WTC11 (cell line): ENCODE results near the gene LSM12.

Source experiments
- CTCF ChIP-seq: fragments of 200-600 bp; IDR thresholded peaks from 2 replicates; pipeline ENCODE4 v1.8.0; 2022; ENCODE audit warnings: antibody characterized with exemption
- FOXJ3 ChIP-seq: sonication (generic); formaldehyde crosslinking; IDR thresholded peaks from 2 replicates; pipeline ENCODE4 v1.9.0; 2021; ENCODE audit warnings: missing genetic modification reagents, mild to moderate bottlenecking, borderline replicate concordance
- MYBL2 ChIP-seq: sonication (generic); formaldehyde crosslinking; IDR thresholded peaks from 2 replicates; pipeline ENCODE4 v1.8.1; 2023; ENCODE audit warnings: mild to moderate bottlenecking, moderate library complexity, missing genetic modification reagents
- NFATC4 ChIP-seq: fragments of 250-450 bp; sonication (Bioruptor Pico); IDR thresholded peaks from 2 replicates; pipeline ENCODE4 v1.9.0; 2021; ENCODE audit warnings: mild to moderate bottlenecking
- NR2C2 ChIP-seq: sonication (generic); formaldehyde crosslinking; IDR thresholded peaks from 2 replicates; pipeline ENCODE4 v1.8.0; 2022; ENCODE audit warnings: mild to moderate bottlenecking, missing genetic modification reagents
- USF2 ChIP-seq: sonication (generic); formaldehyde crosslinking; IDR thresholded peaks from 2 replicates; pipeline ENCODE4 v1.8.1; 2023; ENCODE audit warnings: mild to moderate bottlenecking, missing genetic modification reagents, moderate library complexity
- ZBTB21 ChIP-seq: sonication (generic); formaldehyde crosslinking; IDR thresholded peaks from 2 replicates; pipeline ENCODE4 v1.8.1; 2023; ENCODE audit warnings: mild to moderate bottlenecking, missing genetic modification reagents, borderline replicate concordance
- TF ChIP-seq, protein P1 (sequence below): sonication (generic); formaldehyde crosslinking; IDR thresholded peaks from 2 replicates; pipeline ENCODE4 v1.8.0; 2023; ENCODE audit warnings: mild to moderate bottlenecking, missing genetic modification reagents
- TF ChIP-seq, protein P2 (sequence below): sonication (generic); formaldehyde crosslinking; IDR thresholded peaks from 2 replicates; pipeline ENCODE4 v1.8.0; 2022; ENCODE audit warnings: mild to moderate bottlenecking, missing genetic modification reagents
- TF ChIP-seq, protein P3 (sequence below): sonication (generic); formaldehyde crosslinking; IDR thresholded peaks from 2 replicates; pipeline ENCODE4 v1.8.0; 2022; ENCODE audit warnings: mild to moderate bottlenecking, missing genetic modification reagents

DNA sequence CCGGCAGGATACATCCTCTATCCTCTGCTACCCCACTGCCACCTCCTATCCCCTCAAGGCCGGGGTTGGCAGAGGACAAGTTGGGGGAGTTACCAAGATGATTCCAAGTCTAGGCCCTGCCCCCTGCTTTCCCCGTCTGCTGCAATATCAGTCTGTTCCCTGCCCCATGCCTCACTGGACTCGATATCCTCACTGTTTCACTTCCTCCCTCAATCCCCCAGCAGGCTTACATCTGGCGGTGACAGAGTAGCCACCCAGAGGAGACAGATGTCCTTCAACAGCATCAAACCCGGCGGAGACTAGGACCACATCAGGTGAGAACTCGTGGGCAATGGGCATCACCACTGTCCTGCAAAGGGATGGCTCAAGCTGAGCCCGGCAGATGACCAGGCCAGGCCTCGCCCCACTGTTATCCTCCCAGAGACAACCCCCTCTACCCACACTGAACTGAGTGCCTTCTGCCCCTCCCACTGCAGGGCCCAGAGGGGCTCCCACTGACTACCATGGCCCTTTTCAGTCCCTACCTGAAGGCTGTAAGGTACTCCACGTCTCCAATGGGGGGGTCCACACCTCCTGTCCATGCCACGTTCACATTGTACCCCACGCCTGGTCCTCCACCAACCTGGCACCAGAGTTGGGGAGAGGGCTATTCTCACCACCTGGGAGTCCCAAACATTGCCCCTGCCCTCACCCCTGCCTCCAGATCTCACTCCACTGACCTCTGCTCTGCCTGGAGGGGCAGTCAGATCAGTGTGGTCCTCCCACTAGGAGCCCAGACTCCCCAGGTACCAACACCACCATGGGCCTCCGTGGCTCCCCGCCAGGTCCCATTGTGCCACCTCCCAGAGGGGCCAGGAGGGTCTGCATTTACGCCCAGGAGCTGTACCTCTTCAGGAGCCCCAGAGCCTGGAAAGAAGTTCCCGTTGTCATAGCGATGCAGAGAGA, 13.7 kb upstream of the LSM12 start:
- TF ChIP-seq, protein P1, sequence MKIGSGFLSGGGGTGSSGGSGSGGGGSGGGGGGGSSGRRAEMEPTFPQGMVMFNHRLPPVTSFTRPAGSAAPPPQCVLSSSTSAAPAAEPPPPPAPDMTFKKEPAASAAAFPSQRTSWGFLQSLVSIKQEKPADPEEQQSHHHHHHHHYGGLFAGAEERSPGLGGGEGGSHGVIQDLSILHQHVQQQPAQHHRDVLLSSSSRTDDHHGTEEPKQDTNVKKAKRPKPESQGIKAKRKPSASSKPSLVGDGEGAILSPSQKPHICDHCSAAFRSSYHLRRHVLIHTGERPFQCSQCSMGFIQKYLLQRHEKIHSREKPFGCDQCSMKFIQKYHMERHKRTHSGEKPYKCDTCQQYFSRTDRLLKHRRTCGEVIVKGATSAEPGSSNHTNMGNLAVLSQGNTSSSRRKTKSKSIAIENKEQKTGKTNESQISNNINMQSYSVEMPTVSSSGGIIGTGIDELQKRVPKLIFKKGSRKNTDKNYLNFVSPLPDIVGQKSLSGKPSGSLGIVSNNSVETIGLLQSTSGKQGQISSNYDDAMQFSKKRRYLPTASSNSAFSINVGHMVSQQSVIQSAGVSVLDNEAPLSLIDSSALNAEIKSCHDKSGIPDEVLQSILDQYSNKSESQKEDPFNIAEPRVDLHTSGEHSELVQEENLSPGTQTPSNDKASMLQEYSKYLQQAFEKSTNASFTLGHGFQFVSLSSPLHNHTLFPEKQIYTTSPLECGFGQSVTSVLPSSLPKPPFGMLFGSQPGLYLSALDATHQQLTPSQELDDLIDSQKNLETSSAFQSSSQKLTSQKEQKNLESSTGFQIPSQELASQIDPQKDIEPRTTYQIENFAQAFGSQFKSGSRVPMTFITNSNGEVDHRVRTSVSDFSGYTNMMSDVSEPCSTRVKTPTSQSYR (CRISPR knock-in tag), result no peak
- TF ChIP-seq CTCF, result no peak
- no peak for TF ChIP-seq FOXJ3 (CRISPR knock-in tag)
- TF ChIP-seq ZBTB21 (CRISPR knock-in tag), result no peak
- no peak for TF ChIP-seq MYBL2 (CRISPR knock-in tag)
- TF ChIP-seq, protein P2, sequence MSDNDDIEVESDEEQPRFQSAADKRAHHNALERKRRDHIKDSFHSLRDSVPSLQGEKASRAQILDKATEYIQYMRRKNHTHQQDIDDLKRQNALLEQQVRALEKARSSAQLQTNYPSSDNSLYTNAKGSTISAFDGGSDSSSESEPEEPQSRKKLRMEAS, result no peak
- TF ChIP-seq, protein P3, sequence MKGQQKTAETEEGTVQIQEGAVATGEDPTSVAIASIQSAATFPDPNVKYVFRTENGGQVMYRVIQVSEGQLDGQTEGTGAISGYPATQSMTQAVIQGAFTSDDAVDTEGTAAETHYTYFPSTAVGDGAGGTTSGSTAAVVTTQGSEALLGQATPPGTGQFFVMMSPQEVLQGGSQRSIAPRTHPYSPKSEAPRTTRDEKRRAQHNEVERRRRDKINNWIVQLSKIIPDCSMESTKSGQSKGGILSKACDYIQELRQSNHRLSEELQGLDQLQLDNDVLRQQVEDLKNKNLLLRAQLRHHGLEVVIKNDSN, result no peak
- TF ChIP-seq NFATC4 (CRISPR knock-in tag), result no peak
- no peak for TF ChIP-seq USF2 (CRISPR knock-in tag)
- no peak for TF ChIP-seq NR2C2 (CRISPR knock-in tag)
